Measurements from ENCODE around the gene THSD4. TPM values are rescaled to one million over a fixed set of nuclear protein-coding genes. Genes with fewer than 3 reads are reported as not detected.

Gene THSD4
- polyA plus RNA-seq, 1 donor from 2014 or later: 0.46 TPM

GRCh38 chr15:71551566-71551965, 436.3 kb downstream of the THSD4 start:
- Histone ChIP-seq H3K27me3 (ENCODE audit: insufficient read depth, low read depth, low read length) (no peaks in the 10 kb centered on the region), H3F3A (ENCODE audit: insufficient read depth, low read length, poor library complexity, severe bottlenecking) (no peaks in the 10 kb centered on the region), H3K79me2 (replicated peaks; ENCODE audit: insufficient read depth, low read length) (no peaks in the 10 kb centered on the region), H3K9ac (ENCODE audit: low read length) (no peak overlapping the region), H3K27ac (ENCODE audit: low read length) (no peak overlapping the region), H3K36me3 (ENCODE audit: insufficient read depth, low read length) (no peaks in the 10 kb centered on the region), H2AFZ (ENCODE audit: low read depth, low read length) (no peak overlapping the region), H4K20me1 (ENCODE audit: insufficient read depth) (no peaks in the 10 kb centered on the region), H3K9me2 (ENCODE audit: insufficient read depth, low read length) (no peaks in the 10 kb centered on the region), H3K9me3 (ENCODE audit: low read length) (no peaks in the 10 kb centered on the region), H3K4me2 (ENCODE audit: low read length) (no peak overlapping the region), H3K4me3 (ENCODE audit: low read length) (no peak overlapping the region)
- TF ChIP-seq CTCF (IDR thresholded peaks at IDR 0.05; ENCODE audit: poor library complexity, severe bottlenecking) (no peak), REST (IDR thresholded peaks at IDR 0.05; ENCODE audit: borderline replicate concordance) (no peak), EP300 (conservative IDR thresholded peaks at IDR 0.05; ENCODE audit: poor library complexity, severe bottlenecking) (no peak), SMC3 (conservative IDR thresholded peaks at IDR 0.05; ENCODE audit: poor library complexity) (no peak), EZH2 (IDR thresholded peaks at IDR 0.05; ENCODE audit: borderline replicate concordance, insufficient read depth, low read length, poor library complexity, severe bottlenecking) (no peak), RAD21 (conservative IDR thresholded peaks at IDR 0.05) (no peak)

- H3K36me3 ChIP-seq (ENCODE audit: insufficient read depth, low read length): no peaks in the 10 kb centered on the region
- no peak overlapping the region for H3K9ac ChIP-seq (ENCODE audit: low read length)
- TF ChIP-seq RAD21 (conservative IDR thresholded peaks at IDR 0.05): no peak
- no peak overlapping the region for H3K4me2 ChIP-seq (ENCODE audit: low read length)
- H2AFZ ChIP-seq (ENCODE audit: low read depth, low read length): no peak overlapping the region
- H3K9me3 ChIP-seq (ENCODE audit: low read length): no peaks in the 10 kb centered on the region
- no peaks in the 10 kb centered on the region for H3K9me2 ChIP-seq (ENCODE audit: insufficient read depth, low read length)
- no peaks in the 10 kb centered on the region for H3K79me2 ChIP-seq (replicated peaks; ENCODE audit: insufficient read depth, low read length)
- no peaks in the 10 kb centered on the region for H3K27me3 ChIP-seq (ENCODE audit: insufficient read depth, low read depth, low read length)
- no peak overlapping the region for H3K27ac ChIP-seq (ENCODE audit: low read length)
- H3F3A ChIP-seq (ENCODE audit: insufficient read depth, low read length, poor library complexity, severe bottlenecking): no peaks in the 10 kb centered on the region
- no peaks in the 10 kb centered on the region for H4K20me1 ChIP-seq (ENCODE audit: insufficient read depth)
- H3K4me3 ChIP-seq (ENCODE audit: low read length): no peak overlapping the region
Observed at GRCh38 chr15:71559098-71559497, 443.8 kb downstream of the THSD4 start.

- H3K4me2 ChIP-seq (ENCODE audit: low read length): no peak overlapping the region
- no peaks in the 10 kb centered on the region for H4K20me1 ChIP-seq (ENCODE audit: insufficient read depth)
- H3K36me3 ChIP-seq (ENCODE audit: insufficient read depth, low read length): no peaks in the 10 kb centered on the region
- H3K27ac ChIP-seq (ENCODE audit: low read length): no peak overlapping the region
- H3K9me3 ChIP-seq (ENCODE audit: low read length): no peaks in the 10 kb centered on the region
- H3K79me2 ChIP-seq (replicated peaks; ENCODE audit: insufficient read depth, low read length): no peaks in the 10 kb centered on the region
- no peaks in the 10 kb centered on the region for H3K27me3 ChIP-seq (ENCODE audit: insufficient read depth, low read depth, low read length)
- H2AFZ ChIP-seq (ENCODE audit: low read depth, low read length): no peak overlapping the region
- no peaks in the 10 kb centered on the region for H3K9me2 ChIP-seq (ENCODE audit: insufficient read depth, low read length)
- H3K4me3 ChIP-seq (ENCODE audit: low read length): no peak overlapping the region
- H3F3A ChIP-seq (ENCODE audit: insufficient read depth, low read length, poor library complexity, severe bottlenecking): no peaks in the 10 kb centered on the region
- no peak overlapping the region for H3K9ac ChIP-seq (ENCODE audit: low read length)
- TF ChIP-seq EZH2 (IDR thresholded peaks at IDR 0.05; ENCODE audit: borderline replicate concordance, insufficient read depth, low read length, poor library complexity, severe bottlenecking) (no peak), REST (IDR thresholded peaks at IDR 0.05; ENCODE audit: borderline replicate concordance) (no peak), RAD21 (conservative IDR thresholded peaks at IDR 0.05) (no peak), SMC3 (conservative IDR thresholded peaks at IDR 0.05; ENCODE audit: poor library complexity) (no peak), EP300 (conservative IDR thresholded peaks at IDR 0.05; ENCODE audit: poor library complexity, severe bottlenecking) (no peak), CTCF (IDR thresholded peaks at IDR 0.05; ENCODE audit: poor library complexity, severe bottlenecking) (no peak), MXI1 (conservative IDR thresholded peaks at IDR 0.05; ENCODE audit: poor library complexity, severe bottlenecking) (no peak), POLR2AphosphoS5 (IDR thresholded peaks at IDR 0.05) (no peak), TAF1 (IDR thresholded peaks at IDR 0.05; ENCODE audit: low read depth) (no peak)
Observed at GRCh38 chr15:71559616-71560015, 444.3 kb downstream of the THSD4 start.

Data from neural cell (in vitro differentiated cells).